Left renal pelvis (tissue), 4 donors: Measurements from ENCODE around the gene OVCA2. TPM values are rescaled to one million over a fixed set of nuclear protein-coding genes. Genes with fewer than 3 reads are reported as not detected.

Experiments used
- DNase-seq, 4 donors: peaks; one replicate each; pipeline ENCODE4 v3.0.0-alpha.2; 2013; ENCODE audit warnings: low read depth in 4 of 4, low spot score in 3 of 4
- polyA plus RNA-seq, 4 donors: library from polyadenylated mRNA; unstranded; fragments of 120-200 nt; gene quantifications; one replicate each; pipeline ENCODE4 v1.2.1, GENCODE V29; 2013; ENCODE audit not compliant: insufficient read length in 4 of 4

The OVCA2 gene
- 10 to 100 TPM; 10.1 to 15.1 (median 11.9) TPM for polyA plus RNA-seq

- DNase-seq, result peak; percentile 90 to 92 (median 92)
Measured at GRCh38 chr17:2041561-2042389, at the start of gene OVCA2. OVCA2 (plus strand) TSS chr17:2042022; CDS start chr17:2042048, 26 bp downstream.

GRCh38 chr17:1992541-1992940, 49.3 kb upstream of the OVCA2 start:
- no peak for DNase-seq

- DNase-seq, result no peak
Measured at GRCh38 chr17:1994707-1995106, 47.1 kb upstream of the OVCA2 start.

- DNase-seq, result no peak
Measured at GRCh38 chr17:1995321-1995892, 46.4 kb upstream of the OVCA2 start.

GRCh38 chr17:1995907-1996799, 45.7 kb upstream of the OVCA2 start:
- DNase-seq, result no peak

- DNase-seq, result no peak
Measured at GRCh38 chr17:1996800-1997288, 45.0 kb upstream of the OVCA2 start.

- no peak for DNase-seq
Measured at GRCh38 chr17:1997289-1997926, 44.4 kb upstream of the OVCA2 start.

- no peak for DNase-seq
Measured at GRCh38 chr17:1997927-1998742, 43.7 kb upstream of the OVCA2 start.

GRCh38 chr17:1999557-2000251, 42.1 kb upstream of the OVCA2 start:
- DNase-seq, result no peak

- DNase-seq, result no peak
Measured at GRCh38 chr17:2002767-2003329, 39.0 kb upstream of the OVCA2 start.

- no peak for DNase-seq
Measured at GRCh38 chr17:2003525-2003924, 38.3 kb upstream of the OVCA2 start.

- DNase-seq, result no peak
Measured at GRCh38 chr17:2004435-2004952, 37.3 kb upstream of the OVCA2 start.

GRCh38 chr17:2008332-2009126, 33.3 kb upstream of the OVCA2 start:
- no peak for DNase-seq

GRCh38 chr17:2009737-2010136, 32.1 kb upstream of the OVCA2 start:
- DNase-seq, result no peak

- DNase-seq, result no peak
Measured at GRCh38 chr17:2011411-2012371, 30.1 kb upstream of the OVCA2 start.

GRCh38 chr17:2012499-2012898, 29.3 kb upstream of the OVCA2 start:
- DNase-seq, result no peak
